Anterior cingulate cortex (tissue), 58 donors: ENCODE measurements around the gene POLR2M.

ENCODE experiments used
- DNase-seq, 58 donors: peaks; one replicate each; lab custom pipeline; 2025; lab: John Stamatoyannopoulos, UW

POLR2M gene

GRCh38 chr15:57690341-57690966, 16.1 kb upstream of the POLR2M start:
- no peak for DNase-seq

GRCh38 chr15:57691082-57691481, 15.4 kb upstream of the POLR2M start:
- no peak for DNase-seq

GRCh38 chr15:57692709-57693108, 13.8 kb upstream of the POLR2M start:
- no peak for DNase-seq

GRCh38 chr15:57694279-57694678, 12.2 kb upstream of the POLR2M start:
- no peak for DNase-seq

GRCh38 chr15:57696146-57696545, 10.4 kb upstream of the POLR2M start:
- DNase-seq = no peak

GRCh38 chr15:57697588-57697987, 8.9 kb upstream of the POLR2M start:
- DNase-seq = no peak

GRCh38 chr15:57698243-57698642, 8.3 kb upstream of the POLR2M start:
- no peak for DNase-seq

- DNase-seq = no peak
Measured at GRCh38 chr15:57698991-57699390, 7.5 kb upstream of the POLR2M start.

GRCh38 chr15:57703387-57703786, 3.1 kb upstream of the POLR2M start:
- DNase-seq = no peak

- no peak for DNase-seq
Measured at GRCh38 chr15:57704441-57704840, 2.1 kb upstream of the POLR2M start.

- peak in 3 of 58 donors; percentile 21 to 52 (median 40) for DNase-seq
Measured at GRCh38 chr15:57705746-57706404, 639 bp upstream of the POLR2M start.

- no peak for DNase-seq
Measured at GRCh38 chr15:57708047-57708446, 1.5 kb downstream of the POLR2M start.

GRCh38 chr15:57718309-57718708, 11.8 kb downstream of the POLR2M start:
- no peak for DNase-seq

- no peak for DNase-seq
Measured at GRCh38 chr15:57720867-57721266, 14.4 kb downstream of the POLR2M start.

GRCh38 chr15:57726411-57726810, 19.9 kb downstream of the POLR2M start:
- DNase-seq = no peak

GRCh38 chr15:57727031-57727430, 20.5 kb downstream of the POLR2M start:
- DNase-seq = no peak

- DNase-seq = peak in 3 of 58 donors; percentile 3 to 23 (median 13)
Measured at GRCh38 chr15:57728436-57728835, 21.9 kb downstream of the POLR2M start.

- no peak for DNase-seq
Measured at GRCh38 chr15:57730876-57731275, 24.4 kb downstream of the POLR2M start.

GRCh38 chr15:57731530-57732103, 25.1 kb downstream of the POLR2M start:
- no peak for DNase-seq

GRCh38 chr15:57732526-57733331, 26.2 kb downstream of the POLR2M start:
- DNase-seq = peak in 28 of 58 donors; percentile 3 to 55 (median 14)

- DNase-seq = no peak
Measured at GRCh38 chr15:57734860-57735259, 28.3 kb downstream of the POLR2M start.
